NCI-H146 (cell line): Measurements from ENCODE around the gene PON1.

Experiments
- DNase-seq: peaks from one replicate; lab custom pipeline; 2025; lab: John Stamatoyannopoulos, UW

PON1 gene

DNA sequence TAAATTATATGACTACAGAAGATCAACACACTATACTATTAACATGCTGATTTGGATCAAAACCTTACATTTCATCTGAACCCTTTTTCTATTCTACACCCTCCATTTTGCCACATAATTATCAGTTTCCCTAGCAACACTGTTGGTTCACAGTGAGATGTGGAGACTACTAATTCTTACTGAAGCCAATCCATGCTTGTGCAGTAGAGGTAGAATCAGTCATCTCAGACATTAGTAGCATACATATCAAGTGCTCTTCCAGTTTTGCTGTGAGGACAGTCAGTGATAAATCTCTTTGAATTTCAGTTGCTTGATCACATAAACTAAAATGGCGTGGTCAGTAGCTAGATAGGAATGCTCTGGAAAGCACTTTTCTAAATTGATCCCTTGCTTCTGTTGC, 70.3 kb downstream of the PON1 start:
- DNase-seq = no peak

DNA sequence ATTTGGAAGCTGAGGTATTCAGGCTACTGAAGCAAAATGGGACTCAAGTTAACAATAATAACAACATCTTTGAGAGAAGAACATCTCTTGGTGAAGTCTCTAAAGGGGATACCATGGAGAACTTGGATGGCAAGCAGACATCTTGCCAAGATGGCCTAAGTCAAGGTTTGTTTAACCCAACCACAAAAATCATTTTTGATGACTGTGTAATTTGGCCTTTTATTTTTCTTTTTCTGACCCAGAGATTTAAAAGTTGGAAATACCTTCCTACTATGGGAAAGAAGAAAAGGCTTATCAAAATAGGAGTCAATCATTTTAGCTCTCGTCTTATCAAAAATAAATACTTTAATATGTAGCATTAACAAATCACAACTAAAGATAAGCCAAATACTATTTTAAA, 72.4 kb downstream of the PON1 start:
- DNase-seq = no peak

DNA sequence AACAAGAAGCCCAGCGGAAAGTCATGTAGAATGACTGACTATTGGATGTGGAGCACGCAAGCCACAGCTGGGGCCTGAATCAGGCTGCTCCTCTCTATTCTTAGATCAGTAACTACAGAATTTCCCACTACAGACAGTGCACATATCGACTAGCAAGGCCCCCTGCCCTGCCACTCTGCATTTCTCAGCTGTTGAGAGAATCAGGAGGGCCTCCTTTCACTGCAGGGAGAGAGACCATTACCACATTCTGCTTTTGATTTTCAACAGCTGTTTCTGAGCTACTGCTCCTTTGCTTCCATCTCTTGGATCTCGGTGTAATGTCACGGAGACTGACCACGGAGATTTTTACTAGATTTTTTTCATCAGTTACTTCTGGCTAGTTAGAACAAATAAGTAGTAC, 73.8 kb downstream of the PON1 start:
- DNase-seq = no peak
